ENCODE data around the gene KIF18B. TPM values are rescaled to one million over a fixed set of nuclear protein-coding genes. Genes with fewer than 3 reads are reported as not detected.
A peak's percentile ranks its signal among the peaks of the same experiment; 100 is the strongest.

Gene KIF18B
- polyA plus RNA-seq, 3 donors, result not detected

DNA sequence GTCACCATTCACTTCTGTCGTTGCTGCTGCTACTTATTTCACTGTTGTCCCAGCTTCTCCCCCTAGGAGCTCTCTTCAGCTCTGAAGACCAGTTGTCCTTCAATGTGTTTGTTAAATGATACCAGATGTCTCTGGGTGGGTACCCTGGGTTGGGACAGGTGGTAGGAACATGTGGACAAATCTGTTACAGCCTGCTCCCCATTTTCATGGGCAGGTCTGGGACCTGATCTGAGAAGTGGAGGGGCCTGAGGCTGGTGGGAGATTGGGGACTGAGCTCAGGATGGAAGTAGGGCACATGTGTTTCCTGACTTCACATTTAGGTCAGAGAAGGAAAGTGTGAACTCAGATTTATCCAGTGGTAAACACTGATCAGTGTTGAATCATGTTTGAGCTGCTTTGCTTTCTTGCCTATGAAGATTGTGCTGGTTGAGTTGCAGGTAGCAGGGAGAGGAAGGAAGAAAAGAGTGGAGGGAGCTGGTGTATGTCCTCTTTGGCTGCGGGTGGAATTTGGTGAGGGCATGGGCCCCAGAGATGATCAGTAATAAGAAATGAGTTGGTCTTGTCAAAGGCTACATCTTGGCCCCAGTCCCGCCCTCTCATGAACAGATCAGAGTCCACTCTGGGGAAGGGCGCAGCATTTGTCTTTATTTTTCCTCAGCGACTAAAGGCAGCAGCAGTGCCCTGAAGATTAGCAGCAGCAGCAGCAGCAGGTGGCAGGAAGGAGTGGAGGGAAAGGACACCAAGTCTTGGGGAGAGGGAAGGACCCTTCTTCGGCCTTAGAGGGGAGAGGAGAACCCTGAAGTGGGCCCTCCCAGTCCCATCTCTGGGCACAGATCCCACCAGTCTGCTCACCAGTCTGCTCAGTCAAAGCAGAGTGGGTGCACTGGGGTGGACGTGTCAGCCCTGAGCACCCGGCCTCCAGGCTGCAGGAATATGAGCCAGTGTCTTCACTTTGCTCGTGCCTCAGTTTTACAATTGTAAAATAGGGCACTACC, 42.3 kb downstream of the KIF18B start:
- Histone ChIP-seq H3K27ac (ENCODE audit: low read depth in 1 of 2, low read length in 2 of 2) (no peak overlapping the region), H4K20me1 (ENCODE audit: insufficient read depth, low read length) (no peaks in the 10 kb centered on the region), H3K4me1 (ENCODE audit: control insufficient read depth in 1 of 2, insufficient read depth in 2 of 2, low read length in 2 of 2) (peaks cover 40 to 44% of the 10 kb centered on the region in 2 donors), H3K4me3 (replicated peaks in 1 of 3; ENCODE audit: low read depth in 2 of 3, low read length in 3 of 3) (peak overlapping the region in 1 of 3 experiments; percentile 25), H3K27me3 (ENCODE audit: control insufficient read depth in 2 of 2, insufficient read depth in 2 of 2, low read length in 2 of 2) (no peaks in the 10 kb centered on the region), H3K9me3 (replicated peaks in 1 of 2; ENCODE audit: control insufficient read depth in 1 of 2, insufficient read depth in 1 of 2, low read length in 2 of 2) (no peaks in the 10 kb centered on the region), H2AFZ (ENCODE audit: insufficient read depth, low read depth, low read length, poor library complexity, severe bottlenecking) (no peak overlapping the region), H3K9ac (ENCODE audit: insufficient read depth, low read length, poor library complexity, severe bottlenecking) (no peak overlapping the region), H3K36me3 (replicated peaks in 1 of 2; ENCODE audit: control insufficient read depth in 1 of 2, insufficient read depth in 2 of 2, low read length in 2 of 2) (no peaks in the 10 kb centered on the region), H3K4me2 (replicated peaks; ENCODE audit: extremely low read depth, low read length, poor library complexity, severe bottlenecking) (peak overlapping the region; percentile 33), H3K79me2 (ENCODE audit: insufficient read depth, low read length) (no peaks in the 10 kb centered on the region)
- DNase-seq, result no peak
- TF ChIP-seq CTCF (IDR thresholded peaks at IDR 0.05), result no peak
- Mint-ChIP-seq H3K4me3 (peak overlapping the region in 1 of 2 donors; percentile 76), H3K4me1 (peaks cover 45% of the 10 kb centered on the region), H3K27me3 (ENCODE audit: low read depth in 3 of 3) (peaks cover 0 to 4% (median 0%) of the 10 kb centered on the region in 3 donors), H3K27ac (peak overlapping the region in 5 of 7 donors; percentile 7 to 75 (median 40)), H3K9me3 (peaks cover 0 to 2% (median 0%) of the 10 kb centered on the region in 7 donors), H3K36me3 (no peaks in the 10 kb centered on the region)
- 81% methylated on average over 8 of the region's 9 CpGs for WGBS (ENCODE audit: insufficient coverage)
- intact Hi-C loops (cut with micrococcal nuclease), result no loop called here

GRCh38 chr17:44904001-44904984, 43.3 kb downstream of the KIF18B start:
- Histone ChIP-seq H4K20me1 (ENCODE audit: insufficient read depth, low read length) (no peaks in the 10 kb centered on the region), H3K9me3 (replicated peaks in 1 of 2; ENCODE audit: control insufficient read depth in 1 of 2, insufficient read depth in 1 of 2, low read length in 2 of 2) (no peaks in the 10 kb centered on the region), H3K9ac (ENCODE audit: insufficient read depth, low read length, poor library complexity, severe bottlenecking) (no peak overlapping the region), H3K27me3 (ENCODE audit: control insufficient read depth in 2 of 2, insufficient read depth in 2 of 2, low read length in 2 of 2) (no peaks in the 10 kb centered on the region), H3K4me1 (ENCODE audit: control insufficient read depth in 1 of 2, insufficient read depth in 2 of 2, low read length in 2 of 2) (peaks cover 49 to 52% of the 10 kb centered on the region in 2 donors), H3K4me3 (replicated peaks in 1 of 3; ENCODE audit: low read depth in 2 of 3, low read length in 3 of 3) (no peak overlapping the region), H2AFZ (ENCODE audit: insufficient read depth, low read depth, low read length, poor library complexity, severe bottlenecking) (no peak overlapping the region), H3K27ac (ENCODE audit: low read depth in 1 of 2, low read length in 2 of 2) (no peak overlapping the region), H3K79me2 (ENCODE audit: insufficient read depth, low read length) (no peaks in the 10 kb centered on the region), H3K4me2 (replicated peaks; ENCODE audit: extremely low read depth, low read length, poor library complexity, severe bottlenecking) (no peak overlapping the region), H3K36me3 (replicated peaks in 1 of 2; ENCODE audit: control insufficient read depth in 1 of 2, insufficient read depth in 2 of 2, low read length in 2 of 2) (no peaks in the 10 kb centered on the region)
- intact Hi-C loops (cut with micrococcal nuclease), result loop anchor here in 1 of 2 donors (5.0 kb wide), 1 partner anchor 43 kb away; the partner anchor contains the start of gene KIF18B
- H3K4me1 Mint-ChIP-seq, result peaks cover 53% of the 10 kb centered on the region
- H3K27ac Mint-ChIP-seq, result no peak overlapping the region
- 97% methylated on average over 35 of the region's 35 CpGs for WGBS (ENCODE audit: insufficient coverage)
- no peaks in the 10 kb centered on the region for H3K36me3 Mint-ChIP-seq
- TF ChIP-seq CTCF (IDR thresholded peaks at IDR 0.05), result no peak
- no peak overlapping the region for H3K4me3 Mint-ChIP-seq
- H3K27me3 Mint-ChIP-seq (ENCODE audit: low read depth in 3 of 3), result peaks cover 0 to 1% (median 0%) of the 10 kb centered on the region in 3 donors
- DNase-seq, result peak in 1 of 3 donors; percentile 2
- peaks cover 0 to 2% (median 0%) of the 10 kb centered on the region in 7 donors for H3K9me3 Mint-ChIP-seq
